Keratinocyte (primary cell): ENCODE measurements around the gene PTRHD1.

Source experiments
- EZH2 ChIP-seq: IDR thresholded peaks from one replicate; pipeline ENCODE4 v1.6.1; 2012; ENCODE audit warnings: inconsistent platforms, mild to moderate bottlenecking, low read length, moderate library complexity
- TF ChIP-seq, protein P1 (sequence below), 3 experiments: IDR thresholded peaks in 1 of 3; conservative IDR thresholded peaks in 1 of 3; optimal IDR thresholded peaks in 1 of 3; 2 replicates in 2 of 3; 3 replicates in 1 of 3; pipeline versions ENCODE3 to v1.5.1; 2011; ENCODE audit warnings: low read length in 3 of 3, mild to moderate bottlenecking in 3 of 3, moderate library complexity in 2 of 3, control low read depth in 1 of 3, inconsistent platforms in 1 of 3; ENCODE audit not compliant: insufficient read depth in 2 of 3; ENCODE audit errors: extremely low read depth in 1 of 3

DNA sequence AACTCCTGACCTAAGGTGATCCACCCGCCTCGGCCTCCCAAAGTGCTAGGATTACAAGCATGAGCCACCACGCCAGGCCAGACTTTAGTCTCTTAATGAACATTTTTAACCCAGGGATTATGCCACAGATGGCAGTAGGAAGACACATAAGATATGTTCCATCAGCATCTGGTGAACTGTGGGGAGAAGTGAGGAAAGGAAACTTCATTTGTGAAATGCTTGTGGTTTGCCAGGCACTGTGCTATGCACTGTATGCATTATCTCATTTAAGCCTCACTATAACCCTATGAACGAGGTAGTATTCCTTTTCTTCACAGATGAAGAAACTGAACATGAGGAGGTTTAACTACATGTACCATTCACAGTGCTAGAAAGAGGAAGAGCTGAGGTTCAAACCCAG is 29.3 kb downstream of the PTRHD1 start:
- TF ChIP-seq, protein P1, sequence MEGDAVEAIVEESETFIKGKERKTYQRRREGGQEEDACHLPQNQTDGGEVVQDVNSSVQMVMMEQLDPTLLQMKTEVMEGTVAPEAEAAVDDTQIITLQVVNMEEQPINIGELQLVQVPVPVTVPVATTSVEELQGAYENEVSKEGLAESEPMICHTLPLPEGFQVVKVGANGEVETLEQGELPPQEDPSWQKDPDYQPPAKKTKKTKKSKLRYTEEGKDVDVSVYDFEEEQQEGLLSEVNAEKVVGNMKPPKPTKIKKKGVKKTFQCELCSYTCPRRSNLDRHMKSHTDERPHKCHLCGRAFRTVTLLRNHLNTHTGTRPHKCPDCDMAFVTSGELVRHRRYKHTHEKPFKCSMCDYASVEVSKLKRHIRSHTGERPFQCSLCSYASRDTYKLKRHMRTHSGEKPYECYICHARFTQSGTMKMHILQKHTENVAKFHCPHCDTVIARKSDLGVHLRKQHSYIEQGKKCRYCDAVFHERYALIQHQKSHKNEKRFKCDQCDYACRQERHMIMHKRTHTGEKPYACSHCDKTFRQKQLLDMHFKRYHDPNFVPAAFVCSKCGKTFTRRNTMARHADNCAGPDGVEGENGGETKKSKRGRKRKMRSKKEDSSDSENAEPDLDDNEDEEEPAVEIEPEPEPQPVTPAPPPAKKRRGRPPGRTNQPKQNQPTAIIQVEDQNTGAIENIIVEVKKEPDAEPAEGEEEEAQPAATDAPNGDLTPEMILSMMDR (optimal IDR thresholded peaks at IDR 0.05 in 1 of 3, IDR thresholded peaks at IDR 0.05 in 1 of 3, conservative IDR thresholded peaks at IDR 0.05 in 1 of 3; ENCODE audit: extremely low read depth in 1 of 3, insufficient read depth in 2 of 3, low read length in 3 of 3): no peak
- no peak for TF ChIP-seq EZH2
